Measurements from ENCODE around the gene NUP88. TPM values are rescaled to one million over a fixed set of nuclear protein-coding genes. Genes with fewer than 3 reads are reported as not detected.

The NUP88 gene
- total RNA-seq, 1 experiment from 2014 or later, result 93.2 TPM

- RAD21 ChIA-PET (ENCODE audit: low non-redundant PET in 1 of 2, low total read pairs in 2 of 2, uncharacterized antibody in 2 of 2, unreplicated experiment in 2 of 2), result no interaction called here
- Histone ChIP-seq H3K27me3 (ENCODE audit: insufficient read depth, low read length) (no peaks in the 10 kb centered on the region), H3K9me3 (ENCODE audit: control insufficient read depth in 1 of 2, insufficient read depth in 1 of 2, low read depth in 1 of 2, low read length in 2 of 2) (no peaks in the 10 kb centered on the region), H4K20me1 (ENCODE audit: insufficient read depth) (peaks cover 17% of the 10 kb centered on the region; the same call in 1 of the 2 replicates), H3K9me2 (ENCODE audit: insufficient read depth) (no peaks in the 10 kb centered on the region), H3K4me1 (ENCODE audit: control insufficient read depth in 1 of 2, insufficient read depth in 2 of 2, low read length in 2 of 2) (no peaks in the 10 kb centered on the region), H3K36me3 (ENCODE audit: control insufficient read depth in 1 of 2, insufficient read depth in 2 of 2, low read length in 2 of 2) (peaks cover 66 to 68% of the 10 kb centered on the region in 2 experiments), H3K9ac (ENCODE audit: low read length) (no peak overlapping the region), H3K4me2 (ENCODE audit: low read length) (no peak overlapping the region), H3K4me3 (replicated peaks in 1 of 2; ENCODE audit: low read depth in 1 of 2, low read length in 2 of 2) (no peak overlapping the region), H2AFZ (ENCODE audit: low read depth, low read length, poor library complexity, severe bottlenecking) (no peak overlapping the region), H3K27ac (ENCODE audit: low read depth, low read length) (no peak overlapping the region), H3K79me2 (ENCODE audit: insufficient read depth, low read length) (peaks cover 40% of the 10 kb centered on the region)
- TF ChIP-seq ATF3 (IDR thresholded peaks at IDR 0.05), result no peak
- no peak for TF ChIP-seq CEBPB (IDR thresholded peaks at IDR 0.05; ENCODE audit: low read depth)
- TF ChIP-seq POLR2A (IDR thresholded peaks at IDR 0.05; ENCODE audit: borderline replicate concordance, extremely low read depth, insufficient read depth, insufficient read length), result no peak
- TF ChIP-seq FOSL1 (IDR thresholded peaks at IDR 0.05; ENCODE audit: low read depth), result no peak
- no peak for TF ChIP-seq ELF1 (IDR thresholded peaks at IDR 0.05; ENCODE audit: borderline replicate concordance, low read depth)
- no peak for TF ChIP-seq RAD21 (IDR thresholded peaks at IDR 0.05; ENCODE audit: low read depth)
- TF ChIP-seq TCF7L2 (IDR thresholded peaks at IDR 0.05; ENCODE audit: borderline replicate concordance, extremely low read depth, insufficient read depth, insufficient read length), result no peak
- no peak for TF ChIP-seq EZH2 (IDR thresholded peaks at IDR 0.05)
- no peak for TF ChIP-seq REST (IDR thresholded peaks at IDR 0.05; ENCODE audit: low read depth)
- TF ChIP-seq POLR2AphosphoS5 (IDR thresholded peaks at IDR 0.05; ENCODE audit: low read depth, low read length), result no peak
- TF ChIP-seq SIN3A (IDR thresholded peaks at IDR 0.05; ENCODE audit: low read depth), result no peak
- TF ChIP-seq CBX3 (IDR thresholded peaks at IDR 0.05; ENCODE audit: low read depth), result no peak
- no peak for TF ChIP-seq MAX (IDR thresholded peaks at IDR 0.05)
- no peak for TF ChIP-seq ZFX (IDR thresholded peaks at IDR 0.05)
- TF ChIP-seq EZH2phosphoT487 (IDR thresholded peaks at IDR 0.05; ENCODE audit: borderline replicate concordance), result no peak
- no peak for TF ChIP-seq ZNF274 (IDR thresholded peaks at IDR 0.05; ENCODE audit: low read depth, low read length)
- TF ChIP-seq SP1 (IDR thresholded peaks at IDR 0.05; ENCODE audit: low read depth), result no peak
- TF ChIP-seq JUND (IDR thresholded peaks at IDR 0.05), result no peak
- TF ChIP-seq CTCF (IDR thresholded peaks at IDR 0.05 in 2 of 3, conservative IDR thresholded peaks at IDR 0.05 in 1 of 3; ENCODE audit: borderline replicate concordance in 1 of 3, insufficient read depth in 1 of 3, low read depth in 2 of 3, low read length in 2 of 3), result no peak
- ATAC-seq (no peak), DNase-seq (ENCODE audit: low read depth, low spot score) (no peak)
- CTCF ChIA-PET, result interaction anchor here (1.1 kb wide), 1 partner anchor 16 kb away, joined by 3 read pairs; no protein-coding TSS in a partner anchor
- intact Hi-C loops (cut with micrococcal nuclease), result no loop called here
- POLR2A ChIA-PET, result interaction anchor here (1.0 to 2.2 kb wide), 2 partner anchors 10 kb away, joined by 5 to 6 read pairs; partner anchors contain the start of genes C1QBP, NUP88 and RPAIN
- no TSS peak for BruUV-seq (replicated peaks)
Observed at GRCh38 chr17:5429191-5429887, 9.9 kb upstream of the NUP88 start.

Measured in HCT116 (cell line).